IPS-18c (cell line): ENCODE data around the gene CNPY1.

Experiments
- H3K4me3 ChIP-seq: 2 replicates; pipeline ENCODE4 v1.7.0; 2013; ENCODE audit warnings: low read depth, mild to moderate bottlenecking, low read length, moderate library complexity; ENCODE audit not compliant: insufficient read depth
- H3K9me3 ChIP-seq: one replicate; pipeline ENCODE4 v1.6.1; 2013; ENCODE audit warnings: mild to moderate bottlenecking, low read length, moderate library complexity; ENCODE audit not compliant: control insufficient read depth, insufficient read depth

Gene CNPY1

GRCh38 chr7:155547161-155547791, 917 bp upstream of the CNPY1 start:
- no peak overlapping the region for H3K4me3 ChIP-seq
- no peaks in the 10 kb centered on the region for H3K9me3 ChIP-seq

GRCh38 chr7:155545348-155545747, 1.0 kb downstream of the CNPY1 start:
- no peaks in the 10 kb centered on the region for H3K9me3 ChIP-seq
- no peak overlapping the region for H3K4me3 ChIP-seq

- H3K9me3 ChIP-seq: no peaks in the 10 kb centered on the region
- no peak overlapping the region for H3K4me3 ChIP-seq
Observed at GRCh38 chr7:155544485-155544884, 1.9 kb downstream of the CNPY1 start.

GRCh38 chr7:155543926-155544325, 2.4 kb downstream of the CNPY1 start:
- H3K4me3 ChIP-seq: no peak overlapping the region
- H3K9me3 ChIP-seq: no peaks in the 10 kb centered on the region

GRCh38 chr7:155543011-155543876, 3.1 kb downstream of the CNPY1 start:
- H3K4me3 ChIP-seq: no peak overlapping the region
- H3K9me3 ChIP-seq: no peaks in the 10 kb centered on the region

GRCh38 chr7:155541986-155542675, 4.2 kb downstream of the CNPY1 start:
- H3K9me3 ChIP-seq: no peaks in the 10 kb centered on the region
- H3K4me3 ChIP-seq: no peak overlapping the region

GRCh38 chr7:155540553-155540952, 5.8 kb downstream of the CNPY1 start:
- H3K9me3 ChIP-seq: no peaks in the 10 kb centered on the region

GRCh38 chr7:155538293-155538692, 8.1 kb downstream of the CNPY1 start:
- Histone ChIP-seq H3K9me3 (no peaks in the 10 kb centered on the region), H3K4me3 (no peak overlapping the region)

More at GRCh38 chr7:155540553-155540952, 5.8 kb downstream of the CNPY1 start:
- no peak overlapping the region for H3K4me3 ChIP-seq

GRCh38 chr7:155536451-155536850, 9.9 kb downstream of the CNPY1 start:
- no peaks in the 10 kb centered on the region for H3K9me3 ChIP-seq
- no peak overlapping the region for H3K4me3 ChIP-seq

- no peaks in the 10 kb centered on the region for H3K9me3 ChIP-seq
- no peak overlapping the region for H3K4me3 ChIP-seq
Observed at GRCh38 chr7:155534691-155535090, 11.7 kb downstream of the CNPY1 start.

- Histone ChIP-seq H3K4me3 (peak overlapping the region; percentile 38; the same call in 1 of the 2 replicates), H3K9me3 (no peaks in the 10 kb centered on the region)
Observed at GRCh38 chr7:155533827-155534690, 12.3 kb downstream of the CNPY1 start.

GRCh38 chr7:155533120-155533826, 13.1 kb downstream of the CNPY1 start:
- H3K4me3 ChIP-seq: peak overlapping the region; percentile 38
- no peaks in the 10 kb centered on the region for H3K9me3 ChIP-seq

GRCh38 chr7:155532792-155533119, 13.6 kb downstream of the CNPY1 start:
- H3K9me3 ChIP-seq: no peaks in the 10 kb centered on the region
- H3K4me3 ChIP-seq: peak overlapping the region; percentile 38

GRCh38 chr7:155531681-155532080, 14.7 kb downstream of the CNPY1 start:
- Histone ChIP-seq H3K9me3 (no peaks in the 10 kb centered on the region), H3K4me3 (no peak overlapping the region)

GRCh38 chr7:155530601-155531000, 15.8 kb downstream of the CNPY1 start:
- H3K9me3 ChIP-seq: no peaks in the 10 kb centered on the region
- H3K4me3 ChIP-seq: no peak overlapping the region

GRCh38 chr7:155529845-155530244, 16.5 kb downstream of the CNPY1 start:
- no peaks in the 10 kb centered on the region for H3K9me3 ChIP-seq
- H3K4me3 ChIP-seq: no peak overlapping the region

- H3K9me3 ChIP-seq: no peaks in the 10 kb centered on the region
- H3K4me3 ChIP-seq: no peak overlapping the region
Observed at GRCh38 chr7:155529346-155529745, 17.0 kb downstream of the CNPY1 start.
